Tibial artery (tissue), 4 donors: ENCODE data around the gene PTGDR.

Experiments
- DNase-seq, 2 donors: peaks; one replicate each; pipeline ENCODE4 v3.0.0-alpha.2; 2019
- H3K27ac ChIP-seq, 2 donors: fragments of 200-600 bp; sonication (generic) in 1 of 2; 1 replicate in 1 of 2; 2 replicates in 1 of 2; pipeline ENCODE4 v1.5.1; 2018 to 2019; ENCODE audit warnings: mild to moderate bottlenecking in 1 of 2
- H3K27me3 ChIP-seq, 2 donors: fragments of 200-600 bp; sonication (generic) in 1 of 2; one replicate each; pipeline versions ENCODE4 v1.5.1 to v1.6.0; 2016 to 2019
- H3K36me3 ChIP-seq, 3 donors: fragments of 200-600 bp; sonication (generic) in 2 of 3; one replicate each; pipeline ENCODE4 v1.5.1; 2016 to 2019; ENCODE audit warnings: mild to moderate bottlenecking in 2 of 3
- H3K4me1 ChIP-seq, 4 donors: fragments of 200-600 bp; sonication (generic) in 2 of 4; 1 replicate in 3 of 4; 2 replicates in 1 of 4; pipeline ENCODE4 v1.5.1; 2016 to 2019
- H3K4me3 ChIP-seq, 2 donors: fragments of 200-600 bp; sonication (generic) in 1 of 2; 1 replicate in 1 of 2; 2 replicates in 1 of 2; pipeline ENCODE4 v1.5.1; 2018 to 2019; ENCODE audit warnings: mild to moderate bottlenecking in 2 of 2
- H3K9me3 ChIP-seq, 3 donors: fragments of 200-600 bp; sonication (generic) in 1 of 3; one replicate each; pipeline ENCODE4 v1.5.1; 2016 to 2019
- CTCF ChIP-seq, 2 experiments: fragments of 200-600 bp in 1 of 2; fragments of 450-650 bp in 1 of 2; IDR thresholded peaks; one replicate each; pipeline ENCODE4 v1.5.1; 2017 to 2019; ENCODE audit warnings: antibody characterized with exemption in 2 of 2, mild to moderate bottlenecking in 1 of 2, moderate library complexity in 1 of 2
- intact Hi-C: fragments of 100-400 bp; cut with DNase I; formaldehyde crosslinking; loops from one replicate; pipeline ENCODE4 v1.15.0; 2023; ENCODE audit warnings: low total_unique reads

The PTGDR gene

GRCh38 chr14:52283099-52283498 is 15.6 kb downstream of the PTGDR start:
- intact Hi-C loops, result no loop called here
- peaks cover 0 to 13% of the 10 kb centered on the region in 2 donors for H3K27me3 ChIP-seq
- TF ChIP-seq CTCF (IDR thresholded peaks at IDR 0.05), result no peak
- no peaks in the 10 kb centered on the region for H3K4me1 ChIP-seq
- no peak overlapping the region for H3K4me3 ChIP-seq
- no peaks in the 10 kb centered on the region for H3K36me3 ChIP-seq
- no peak for DNase-seq
- H3K27ac ChIP-seq, result no peak overlapping the region
- no peaks in the 10 kb centered on the region for H3K9me3 ChIP-seq

GRCh38 chr14:52286661-52287649 is 19.5 kb downstream of the PTGDR start:
- no peaks in the 10 kb centered on the region for H3K4me1 ChIP-seq
- H3K4me3 ChIP-seq, result no peak overlapping the region
- H3K36me3 ChIP-seq, result no peaks in the 10 kb centered on the region
- no peak overlapping the region for H3K27ac ChIP-seq
- H3K9me3 ChIP-seq, result no peaks in the 10 kb centered on the region
- DNase-seq, result no peak
- TF ChIP-seq CTCF (IDR thresholded peaks at IDR 0.05), result no peak
- intact Hi-C loops, result no loop called here
- peaks cover 0 to 13% of the 10 kb centered on the region in 2 donors for H3K27me3 ChIP-seq

GRCh38 chr14:52296378-52296777 is 28.9 kb downstream of the PTGDR start:
- no peak for DNase-seq
- no peak overlapping the region for H3K4me3 ChIP-seq
- no peak for TF ChIP-seq CTCF (IDR thresholded peaks at IDR 0.05)
- no peaks in the 10 kb centered on the region for H3K27me3 ChIP-seq
- no peaks in the 10 kb centered on the region for H3K4me1 ChIP-seq
- no peak overlapping the region for H3K27ac ChIP-seq
- intact Hi-C loops, result no loop called here
- no peaks in the 10 kb centered on the region for H3K9me3 ChIP-seq
- no peaks in the 10 kb centered on the region for H3K36me3 ChIP-seq

- TF ChIP-seq CTCF (IDR thresholded peaks at IDR 0.05), result no peak
- no peak overlapping the region for H3K27ac ChIP-seq
- no peaks in the 10 kb centered on the region for H3K36me3 ChIP-seq
- no peaks in the 10 kb centered on the region for H3K27me3 ChIP-seq
- intact Hi-C loops, result no loop called here
- no peaks in the 10 kb centered on the region for H3K9me3 ChIP-seq
- H3K4me1 ChIP-seq, result no peaks in the 10 kb centered on the region
- no peak overlapping the region for H3K4me3 ChIP-seq
- DNase-seq, result no peak
Observed at GRCh38 chr14:52298795-52299194, 31.3 kb downstream of the PTGDR start.

GRCh38 chr14:52299692-52300278 is 32.3 kb downstream of the PTGDR start:
- Histone ChIP-seq H3K27me3 (no peaks in the 10 kb centered on the region), H3K9me3 (no peaks in the 10 kb centered on the region), H3K4me1 (no peaks in the 10 kb centered on the region), H3K36me3 (no peaks in the 10 kb centered on the region), H3K4me3 (no peak overlapping the region), H3K27ac (no peak overlapping the region)
- DNase-seq, result no peak
- intact Hi-C loops, result loop anchor here (5.0 kb wide), 1 partner anchor 178 kb away; no protein-coding TSS in a partner anchor
- TF ChIP-seq CTCF (IDR thresholded peaks at IDR 0.05), result peak; percentile 65 to 80
